Effector memory CD4-positive, alpha-beta T cell (primary cell): ENCODE results near the gene OR5D18.
"Not testable (repeated sequence)": the region's sequence is repeated elsewhere in the genome, so short reads cannot be mapped to it uniquely, and the experiment has no call there.

Experiments used
- DNase-seq, 3 donors: peaks; one replicate each; pipeline ENCODE4 v3.0.0-alpha.2; 2020
- H3K27ac ChIP-seq: 2 replicates; pipeline ENCODE4 v1.7.0; 2013; ENCODE audit warnings: mild to moderate bottlenecking, low read length, moderate library complexity; ENCODE audit not compliant: insufficient read depth, poor library complexity, severe bottlenecking
- H3K27me3 ChIP-seq: replicated peaks from 2 replicates; pipeline ENCODE4 v1.7.0; 2013; ENCODE audit warnings: mild to moderate bottlenecking, low read length; ENCODE audit not compliant: insufficient read depth, control insufficient read depth, poor library complexity, severe bottlenecking
- H3K36me3 ChIP-seq: 2 replicates; pipeline ENCODE4 v1.7.0; 2013; ENCODE audit warnings: mild to moderate bottlenecking, low read length, moderate library complexity; ENCODE audit not compliant: control insufficient read depth, insufficient read depth
- H3K4me1 ChIP-seq: 2 replicates; pipeline ENCODE4 v1.7.0; 2013; ENCODE audit warnings: low read length, mild to moderate bottlenecking; ENCODE audit not compliant: control insufficient read depth, insufficient read depth, poor library complexity, severe bottlenecking
- H3K4me3 ChIP-seq: 2 replicates; pipeline ENCODE4 v1.7.0; 2013; ENCODE audit warnings: low read length, low read depth, mild to moderate bottlenecking; ENCODE audit not compliant: insufficient read depth, poor library complexity, severe bottlenecking
- H3K9me3 ChIP-seq: 2 replicates; pipeline ENCODE4 v1.7.0; 2013; ENCODE audit warnings: mild to moderate bottlenecking, low read length, moderate library complexity; ENCODE audit not compliant: control insufficient read depth

Gene OR5D18

GRCh38 chr11:55849037-55849436 is 29.6 kb downstream of the OR5D18 start:
- Histone ChIP-seq H3K36me3 (no peaks in the 10 kb centered on the region), H3K27me3 (no peaks in the 10 kb centered on the region), H3K4me3 (no peak overlapping the region), H3K4me1 (no peaks in the 10 kb centered on the region), H3K9me3 (no peaks in the 10 kb centered on the region), H3K27ac (no peak overlapping the region)
- no peak for DNase-seq

DNA sequence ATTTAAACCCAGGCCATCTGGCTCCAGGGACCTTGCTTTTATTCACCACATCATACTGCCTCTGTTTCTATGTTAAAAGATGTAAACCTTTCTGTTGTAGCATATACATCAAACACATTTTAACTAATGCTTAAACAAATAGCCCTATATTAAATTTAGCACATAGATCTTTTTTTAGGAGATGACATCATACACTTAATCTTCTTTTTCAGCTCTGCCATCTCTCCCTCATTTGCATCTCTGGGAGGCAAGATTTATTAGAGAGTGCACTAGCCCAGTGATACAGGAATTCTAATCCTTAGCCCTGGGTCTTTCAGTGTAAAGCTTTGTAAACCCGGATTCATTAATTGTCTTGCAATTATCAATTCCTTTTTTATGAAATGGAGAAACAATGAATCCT is 32.7 kb downstream of the OR5D18 start:
- H3K27ac ChIP-seq, result no peak overlapping the region
- no peaks in the 10 kb centered on the region for H3K27me3 ChIP-seq
- H3K36me3 ChIP-seq, result no peaks in the 10 kb centered on the region
- H3K9me3 ChIP-seq, result no peaks in the 10 kb centered on the region
- DNase-seq, result no peak
- no peaks in the 10 kb centered on the region for H3K4me1 ChIP-seq
- no peak overlapping the region for H3K4me3 ChIP-seq

DNA sequence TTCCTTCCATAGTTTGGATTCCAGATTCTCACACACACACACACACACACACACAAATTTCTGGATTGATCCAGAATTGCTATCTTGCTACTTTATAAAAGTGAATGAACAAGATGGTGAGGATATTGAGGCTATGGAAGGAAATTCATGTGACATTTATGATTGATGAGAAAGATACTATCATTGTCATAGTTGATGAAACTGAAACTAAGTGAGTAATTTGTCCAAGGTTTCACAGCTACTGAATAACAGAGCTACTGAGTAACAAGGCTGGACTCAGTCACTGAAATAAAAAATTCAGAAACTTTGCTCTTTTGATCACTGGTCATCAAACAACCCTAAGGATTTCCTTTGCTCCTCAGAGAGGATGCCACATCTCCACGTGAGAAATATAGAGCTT is 35.3 kb downstream of the OR5D18 start:
- no peak overlapping the region for H3K4me3 ChIP-seq
- no peaks in the 10 kb centered on the region for H3K4me1 ChIP-seq
- no peaks in the 10 kb centered on the region for H3K36me3 ChIP-seq
- no peak overlapping the region for H3K27ac ChIP-seq
- H3K27me3 ChIP-seq, result no peaks in the 10 kb centered on the region
- no peaks in the 10 kb centered on the region for H3K9me3 ChIP-seq
- no peak for DNase-seq

DNA sequence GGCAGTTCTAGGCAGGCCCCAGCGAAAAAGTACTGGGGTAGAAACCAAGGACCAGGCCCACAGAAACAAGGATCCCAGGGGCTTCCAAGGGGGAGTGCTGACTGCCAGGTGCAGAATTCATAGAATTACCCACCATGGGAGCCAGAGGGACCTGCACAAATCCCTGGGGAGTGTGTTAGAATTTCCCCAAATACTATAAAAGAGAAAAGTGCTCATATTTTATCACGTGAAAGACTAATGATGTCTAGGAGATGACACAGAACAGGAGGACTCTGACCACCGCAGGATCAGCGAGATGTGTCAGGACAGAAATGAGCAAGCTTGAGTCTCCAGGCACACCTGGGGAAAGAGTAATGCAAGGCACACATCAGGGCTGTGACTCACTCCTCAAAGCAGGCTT is 47.9 kb downstream of the OR5D18 start:
- H3K9me3 ChIP-seq, H3K36me3 ChIP-seq, H3K4me3 ChIP-seq, H3K27me3 ChIP-seq, H3K27ac ChIP-seq, DNase-seq, H3K4me1 ChIP-seq: not testable (repeated sequence)
